GM23338 (cell line): ENCODE data around the gene NAA15. TPM values are rescaled to one million over a fixed set of nuclear protein-coding genes. Genes with fewer than 3 reads are reported as not detected.

Experiments used
- ATAC-seq: fragments of 200-7000 bp; cut with Tn5 transposase; 3 replicates; pipeline ENCODE4 v1.9.1; 2020
- DNase-seq: peaks from one replicate; pipeline ENCODE4 v3.0.0-alpha.2; 2015; ENCODE audit warnings: low spot score
- H2AFZ ChIP-seq: fragments of 200-600 bp; sonication (generic); 2 replicates; pipeline ENCODE4 v1.8.0; 2016; ENCODE audit warnings: antibody characterized with exemption, mild to moderate bottlenecking, moderate library complexity
- H3F3A ChIP-seq: fragments of 200-600 bp; sonication (generic); replicated peaks from 2 replicates; pipeline ENCODE4 v1.8.0; 2017; ENCODE audit warnings: antibody characterized with exemption, mixed run types, low read depth
- H3K27ac ChIP-seq: fragments of 200-600 bp; sonication (generic); 2 replicates; pipeline ENCODE4 v1.6.1; 2016; ENCODE audit warnings: low read depth
- H3K27me3 ChIP-seq: fragments of 200-600 bp; sonication (generic); 2 replicates; pipeline ENCODE4 v1.8.0; 2016; ENCODE audit warnings: mild to moderate bottlenecking, mixed run types, moderate library complexity; ENCODE audit not compliant: insufficient read depth
- H3K36me3 ChIP-seq: fragments of 200-600 bp; sonication (generic); 2 replicates; pipeline ENCODE4 v1.8.0; 2016; ENCODE audit warnings: mild to moderate bottlenecking; ENCODE audit not compliant: insufficient read depth
- H3K4me1 ChIP-seq: fragments of 200-600 bp; sonication (generic); 2 replicates; pipeline ENCODE4 v1.8.0; 2016; ENCODE audit warnings: mild to moderate bottlenecking, moderate library complexity; ENCODE audit not compliant: insufficient read depth
- H3K4me2 ChIP-seq: fragments of 200-600 bp; sonication (generic); 2 replicates; pipeline ENCODE4 v1.7.1; 2017; ENCODE audit warnings: mixed run types
- H3K4me3 ChIP-seq: fragments of 200-600 bp; sonication (generic); 2 replicates; pipeline ENCODE4 v1.6.1; 2016; ENCODE audit warnings: mixed run types
- H3K79me2 ChIP-seq: fragments of 200-600 bp; sonication (generic); replicated peaks from 2 replicates; pipeline ENCODE4 v1.8.0; 2017; ENCODE audit warnings: mild to moderate bottlenecking; ENCODE audit not compliant: insufficient read depth
- H3K9me2 ChIP-seq: fragments of 200-600 bp; sonication (generic); 2 replicates; pipeline ENCODE4 v1.8.0; 2017; ENCODE audit not compliant: insufficient read depth
- H4K20me1 ChIP-seq: fragments of 200-600 bp; sonication (generic); replicated peaks from 2 replicates; pipeline ENCODE4 v1.8.0; 2017; ENCODE audit warnings: mild to moderate bottlenecking; ENCODE audit not compliant: insufficient read depth
- H3K27ac Mint-ChIP-seq: 2 replicates; pipeline ENCODE4 v1.8.0; 2020; ENCODE audit warnings: inconsistent platforms, mild to moderate bottlenecking, moderate library complexity, mixed read lengths
- H3K27me3 Mint-ChIP-seq: 3 replicates; pipeline ENCODE4 v1.8.0; 2022; ENCODE audit warnings: low read depth, mild to moderate bottlenecking, moderate library complexity, mixed read lengths, inconsistent platforms; ENCODE audit not compliant: insufficient read depth, poor library complexity
- H3K36me3 Mint-ChIP-seq: 3 replicates; pipeline ENCODE4 v1.8.0; 2021; ENCODE audit warnings: low read depth, mild to moderate bottlenecking, inconsistent platforms, moderate library complexity, mixed read lengths
- H3K4me1 Mint-ChIP-seq: 3 replicates; pipeline ENCODE4 v1.8.0; 2020; ENCODE audit warnings: mild to moderate bottlenecking, inconsistent platforms, mixed read lengths
- H3K4me3 Mint-ChIP-seq: 3 replicates; pipeline ENCODE4 v1.8.0; 2021; ENCODE audit warnings: moderate library complexity, mild to moderate bottlenecking, inconsistent platforms, mixed read lengths
- H3K9me3 Mint-ChIP-seq: 3 replicates; pipeline ENCODE4 v1.8.0; 2020; ENCODE audit warnings: moderate library complexity, mild to moderate bottlenecking, inconsistent platforms, mixed read lengths
- CREB1 ChIP-seq: fragments of 250-450 bp; sonication (Bioruptor Pico); IDR thresholded peaks from 2 replicates; pipeline ENCODE4 v1.5.0; 2020; ENCODE audit warnings: low read depth, mild to moderate bottlenecking, moderate library complexity
- CTCF ChIP-seq, 2 experiments: fragments of 200-600 bp in 1 of 2; sonication (generic) in 1 of 2; conservative IDR thresholded peaks; 2 replicates each; pipeline versions ENCODE4 v1.5.1 to v1.6.1; 2016 to 2017; ENCODE audit warnings: antibody characterized with exemption in 2 of 2, low read depth in 2 of 2, mild to moderate bottlenecking in 2 of 2, moderate library complexity in 1 of 2
- EZH2 ChIP-seq: fragments of 200-600 bp; sonication (generic); IDR thresholded peaks from one replicate; pipeline ENCODE4 v1.8.0; 2017; ENCODE audit warnings: antibody characterized with exemption, mild to moderate bottlenecking, low read depth; ENCODE audit not compliant: unreplicated experiment
- EZH2phosphoT487 ChIP-seq: fragments of 200-600 bp; sonication (generic); IDR thresholded peaks from one replicate; pipeline ENCODE4 v1.8.1; 2018; ENCODE audit warnings: antibody characterized with exemption; ENCODE audit not compliant: unreplicated experiment
- STAT1 ChIP-seq: IDR thresholded peaks from one replicate; pipeline ENCODE4 v1.6.1; 2016; ENCODE audit warnings: antibody characterized with exemption; ENCODE audit not compliant: unreplicated experiment
- ZNF114 ChIP-seq: fragments of 250-450 bp; sonication (Bioruptor Pico); IDR thresholded peaks from 2 replicates; pipeline ENCODE4 v1.5.0; 2020; ENCODE audit warnings: mild to moderate bottlenecking, moderate library complexity
- ZNF331 ChIP-seq: fragments of 250-450 bp; sonication (Bioruptor Pico); IDR thresholded peaks from 2 replicates; pipeline ENCODE4 v1.5.0; 2020; ENCODE audit warnings: low read depth, mild to moderate bottlenecking, moderate library complexity
- polyA plus RNA-seq: library from polyadenylated mRNA; unstranded; fragments of >200 nt; fragmentation: Nextera tagmentation; extraction: Ambion mirVana; gene quantifications from 2 replicates; pipeline ENCODE4 v1.2.1, GENCODE V29; 2016
- total RNA-seq: library from RNA; depleted of rRNA; stranded (reverse); fragments of >200 nt; shearing (Covaris generic); gene quantifications from 2 replicates; pipeline ENCODE4 v1.2.3, GENCODE V29; 2014
- TF ChIP-seq, protein P1 (sequence below): IDR thresholded peaks from 2 replicates; pipeline ENCODE4 v1.6.1; 2016; ENCODE audit warnings: antibody characterized with exemption
- TF ChIP-seq, protein P2 (sequence below): fragments of 250-450 bp; sonication (Bioruptor Pico); IDR thresholded peaks from 2 replicates; pipeline ENCODE4 v1.5.0; 2020; ENCODE audit warnings: mild to moderate bottlenecking, moderate library complexity
- TF ChIP-seq, protein P3 (sequence below): IDR thresholded peaks from one replicate; pipeline ENCODE4 v1.6.1; 2018; ENCODE audit warnings: antibody characterized with exemption; ENCODE audit not compliant: unreplicated experiment

NAA15 gene
- total and polyA plus RNA-seq, 2 experiments from 2014 or later: 80.1 to 101 TPM

GRCh38 chr4:139315221-139315675 lies 13.9 kb downstream of the NAA15 start:
- Histone ChIP-seq H2AFZ (no peak overlapping the region), H3F3A (no peaks in the 10 kb centered on the region), H3K79me2 (peaks cover 100% of the 10 kb centered on the region), H3K4me1 (peaks cover 55% of the 10 kb centered on the region), H3K9me2 (no peaks in the 10 kb centered on the region), H4K20me1 (peaks cover 52% of the 10 kb centered on the region), H3K4me2 (peak overlapping the region; percentile 30; the same call in 1 of the 2 replicates), H3K4me3 (no peak overlapping the region), H3K36me3 (no peaks in the 10 kb centered on the region), H3K27ac (peak overlapping the region; percentile 73), H3K27me3 (no peaks in the 10 kb centered on the region)
- Mint-ChIP-seq H3K9me3 (peaks cover 3% of the 10 kb centered on the region; the same call in 1 of the 3 replicates), H3K4me3 (no peak overlapping the region), H3K4me1 (peaks cover 54% of the 10 kb centered on the region), H3K27ac (peak overlapping the region; percentile 95), H3K36me3 (peaks cover 17% of the 10 kb centered on the region), H3K27me3 (peaks cover 3% of the 10 kb centered on the region)
- peak; percentile 53 for ATAC-seq
- TF ChIP-seq, protein P1, sequence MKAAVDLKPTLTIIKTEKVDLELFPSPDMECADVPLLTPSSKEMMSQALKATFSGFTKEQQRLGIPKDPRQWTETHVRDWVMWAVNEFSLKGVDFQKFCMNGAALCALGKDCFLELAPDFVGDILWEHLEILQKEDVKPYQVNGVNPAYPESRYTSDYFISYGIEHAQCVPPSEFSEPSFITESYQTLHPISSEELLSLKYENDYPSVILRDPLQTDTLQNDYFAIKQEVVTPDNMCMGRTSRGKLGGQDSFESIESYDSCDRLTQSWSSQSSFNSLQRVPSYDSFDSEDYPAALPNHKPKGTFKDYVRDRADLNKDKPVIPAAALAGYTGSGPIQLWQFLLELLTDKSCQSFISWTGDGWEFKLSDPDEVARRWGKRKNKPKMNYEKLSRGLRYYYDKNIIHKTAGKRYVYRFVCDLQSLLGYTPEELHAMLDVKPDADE: no peak
- TF ChIP-seq EZH2phosphoT487 (no peak), STAT1 (no peak), ZNF114 (CRISPR knock-in tag) (no peak), ZNF331 (CRISPR knock-in tag) (no peak), CTCF (conservative IDR thresholded peaks at IDR 0.05; ENCODE audit: low read depth in 2 of 2) (no peak), EZH2 (no peak), CREB1 (CRISPR knock-in tag) (no peak)
- TF ChIP-seq, protein P2, sequence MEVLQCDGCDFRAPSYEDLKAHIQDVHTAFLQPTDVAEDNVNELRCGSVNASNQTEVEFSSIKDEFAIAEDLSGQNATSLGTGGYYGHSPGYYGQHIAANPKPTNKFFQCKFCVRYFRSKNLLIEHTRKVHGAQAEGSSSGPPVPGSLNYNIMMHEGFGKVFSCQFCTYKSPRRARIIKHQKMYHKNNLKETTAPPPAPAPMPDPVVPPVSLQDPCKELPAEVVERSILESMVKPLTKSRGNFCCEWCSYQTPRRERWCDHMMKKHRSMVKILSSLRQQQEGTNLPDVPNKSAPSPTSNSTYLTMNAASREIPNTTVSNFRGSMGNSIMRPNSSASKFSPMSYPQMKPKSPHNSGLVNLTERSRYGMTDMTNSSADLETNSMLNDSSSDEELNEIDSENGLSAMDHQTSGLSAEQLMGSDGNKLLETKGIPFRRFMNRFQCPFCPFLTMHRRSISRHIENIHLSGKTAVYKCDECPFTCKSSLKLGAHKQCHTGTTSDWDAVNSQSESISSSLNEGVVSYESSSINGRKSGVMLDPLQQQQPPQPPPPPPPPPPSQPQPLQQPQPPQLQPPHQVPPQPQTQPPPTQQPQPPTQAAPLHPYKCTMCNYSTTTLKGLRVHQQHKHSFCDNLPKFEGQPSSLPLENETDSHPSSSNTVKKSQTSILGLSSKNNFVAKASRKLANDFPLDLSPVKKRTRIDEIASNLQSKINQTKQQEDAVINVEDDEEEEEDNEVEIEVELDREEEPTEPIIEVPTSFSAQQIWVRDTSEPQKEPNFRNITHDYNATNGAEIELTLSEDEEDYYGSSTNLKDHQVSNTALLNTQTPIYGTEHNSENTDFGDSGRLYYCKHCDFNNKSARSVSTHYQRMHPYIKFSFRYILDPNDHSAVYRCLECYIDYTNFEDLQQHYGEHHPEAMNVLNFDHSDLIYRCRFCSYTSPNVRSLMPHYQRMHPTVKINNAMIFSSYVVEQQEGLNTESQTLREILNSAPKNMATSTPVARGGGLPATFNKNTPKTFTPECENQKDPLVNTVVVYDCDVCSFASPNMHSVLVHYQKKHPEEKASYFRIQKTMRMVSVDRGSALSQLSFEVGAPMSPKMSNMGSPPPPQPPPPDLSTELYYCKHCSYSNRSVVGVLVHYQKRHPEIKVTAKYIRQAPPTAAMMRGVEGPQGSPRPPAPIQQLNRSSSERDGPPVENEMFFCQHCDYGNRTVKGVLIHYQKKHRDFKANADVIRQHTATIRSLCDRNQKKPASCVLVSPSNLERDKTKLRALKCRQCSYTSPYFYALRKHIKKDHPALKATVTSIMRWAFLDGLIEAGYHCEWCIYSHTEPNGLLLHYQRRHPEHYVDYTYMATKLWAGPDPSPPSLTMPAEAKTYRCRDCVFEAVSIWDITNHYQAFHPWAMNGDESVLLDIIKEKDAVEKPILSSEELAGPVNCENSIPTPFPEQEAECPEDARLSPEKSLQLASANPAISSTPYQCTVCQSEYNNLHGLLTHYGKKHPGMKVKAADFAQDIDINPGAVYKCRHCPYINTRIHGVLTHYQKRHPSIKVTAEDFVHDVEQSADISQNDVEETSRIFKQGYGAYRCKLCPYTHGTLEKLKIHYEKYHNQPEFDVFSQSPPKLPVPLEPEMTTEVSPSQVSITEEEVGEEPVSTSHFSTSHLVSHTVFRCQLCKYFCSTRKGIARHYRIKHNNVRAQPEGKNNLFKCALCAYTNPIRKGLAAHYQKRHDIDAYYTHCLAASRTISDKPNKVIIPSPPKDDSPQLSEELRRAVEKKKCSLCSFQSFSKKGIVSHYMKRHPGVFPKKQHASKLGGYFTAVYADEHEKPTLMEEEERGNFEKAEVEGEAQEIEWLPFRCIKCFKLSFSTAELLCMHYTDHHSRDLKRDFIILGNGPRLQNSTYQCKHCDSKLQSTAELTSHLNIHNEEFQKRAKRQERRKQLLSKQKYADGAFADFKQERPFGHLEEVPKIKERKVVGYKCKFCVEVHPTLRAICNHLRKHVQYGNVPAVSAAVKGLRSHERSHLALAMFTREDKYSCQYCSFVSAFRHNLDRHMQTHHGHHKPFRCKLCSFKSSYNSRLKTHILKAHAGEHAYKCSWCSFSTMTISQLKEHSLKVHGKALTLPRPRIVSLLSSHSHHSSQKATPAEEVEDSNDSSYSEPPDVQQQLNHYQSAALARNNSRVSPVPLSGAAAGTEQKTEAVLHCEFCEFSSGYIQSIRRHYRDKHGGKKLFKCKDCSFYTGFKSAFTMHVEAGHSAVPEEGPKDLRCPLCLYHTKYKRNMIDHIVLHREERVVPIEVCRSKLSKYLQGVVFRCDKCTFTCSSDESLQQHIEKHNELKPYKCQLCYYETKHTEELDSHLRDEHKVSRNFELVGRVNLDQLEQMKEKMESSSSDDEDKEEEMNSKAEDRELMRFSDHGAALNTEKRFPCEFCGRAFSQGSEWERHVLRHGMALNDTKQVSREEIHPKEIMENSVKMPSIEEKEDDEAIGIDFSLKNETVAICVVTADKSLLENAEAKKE (CRISPR knock-in tag): no peak
- TF ChIP-seq, protein P3, sequence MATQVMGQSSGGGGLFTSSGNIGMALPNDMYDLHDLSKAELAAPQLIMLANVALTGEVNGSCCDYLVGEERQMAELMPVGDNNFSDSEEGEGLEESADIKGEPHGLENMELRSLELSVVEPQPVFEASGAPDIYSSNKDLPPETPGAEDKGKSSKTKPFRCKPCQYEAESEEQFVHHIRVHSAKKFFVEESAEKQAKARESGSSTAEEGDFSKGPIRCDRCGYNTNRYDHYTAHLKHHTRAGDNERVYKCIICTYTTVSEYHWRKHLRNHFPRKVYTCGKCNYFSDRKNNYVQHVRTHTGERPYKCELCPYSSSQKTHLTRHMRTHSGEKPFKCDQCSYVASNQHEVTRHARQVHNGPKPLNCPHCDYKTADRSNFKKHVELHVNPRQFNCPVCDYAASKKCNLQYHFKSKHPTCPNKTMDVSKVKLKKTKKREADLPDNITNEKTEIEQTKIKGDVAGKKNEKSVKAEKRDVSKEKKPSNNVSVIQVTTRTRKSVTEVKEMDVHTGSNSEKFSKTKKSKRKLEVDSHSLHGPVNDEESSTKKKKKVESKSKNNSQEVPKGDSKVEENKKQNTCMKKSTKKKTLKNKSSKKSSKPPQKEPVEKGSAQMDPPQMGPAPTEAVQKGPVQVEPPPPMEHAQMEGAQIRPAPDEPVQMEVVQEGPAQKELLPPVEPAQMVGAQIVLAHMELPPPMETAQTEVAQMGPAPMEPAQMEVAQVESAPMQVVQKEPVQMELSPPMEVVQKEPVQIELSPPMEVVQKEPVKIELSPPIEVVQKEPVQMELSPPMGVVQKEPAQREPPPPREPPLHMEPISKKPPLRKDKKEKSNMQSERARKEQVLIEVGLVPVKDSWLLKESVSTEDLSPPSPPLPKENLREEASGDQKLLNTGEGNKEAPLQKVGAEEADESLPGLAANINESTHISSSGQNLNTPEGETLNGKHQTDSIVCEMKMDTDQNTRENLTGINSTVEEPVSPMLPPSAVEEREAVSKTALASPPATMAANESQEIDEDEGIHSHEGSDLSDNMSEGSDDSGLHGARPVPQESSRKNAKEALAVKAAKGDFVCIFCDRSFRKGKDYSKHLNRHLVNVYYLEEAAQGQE: no peak
- no peak for DNase-seq
